Measurements from ENCODE around the gene GLP1R.

Gene GLP1R

DNA sequence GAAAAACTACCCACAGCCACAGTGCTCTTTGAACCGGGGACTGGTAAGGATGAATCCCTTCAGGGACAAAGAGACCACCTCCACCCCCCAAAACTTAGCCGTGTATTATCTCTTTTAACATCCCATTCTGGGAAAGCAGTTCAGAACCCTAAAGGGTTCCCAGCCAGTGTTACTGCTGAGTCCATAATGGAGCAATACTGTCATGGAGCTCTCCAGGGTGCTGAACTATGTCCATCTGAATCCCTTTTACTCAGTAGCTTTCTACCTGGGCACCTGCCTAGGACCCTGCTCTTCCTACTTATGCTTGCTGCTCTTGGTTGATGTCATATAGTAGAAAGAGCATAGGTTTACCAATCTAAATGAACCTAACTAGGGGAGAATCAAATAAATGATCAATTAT lies 88.7 kb downstream of the GLP1R start:
- H3K9me3 ChIP-seq (ENCODE audit: control insufficient read depth in 5 of 5, low read length in 5 of 5), result peaks cover 5 to 12% (median 6%) of the 10 kb centered on the region in 5 donors
- peaks cover 0 to 4% (median 0%) of the 10 kb centered on the region in 5 donors for H3K27me3 ChIP-seq (ENCODE audit: control insufficient read depth in 5 of 5, insufficient read depth in 4 of 5, low read length in 5 of 5)
- H3K9ac ChIP-seq (ENCODE audit: low read length in 5 of 5), result no peak overlapping the region
- H3K27ac ChIP-seq (ENCODE audit: low read depth, low read length), result no peak overlapping the region
- no peaks in the 10 kb centered on the region for H3K36me3 ChIP-seq (ENCODE audit: control insufficient read depth in 5 of 5, insufficient read depth in 5 of 5, low read length in 5 of 5)
- peaks cover 0 to 17% (median 0%) of the 10 kb centered on the region in 5 donors for H3K4me1 ChIP-seq (ENCODE audit: control insufficient read depth in 5 of 5, insufficient read depth in 5 of 5, low read length in 5 of 5)
- H3K4me3 ChIP-seq (ENCODE audit: low read depth in 1 of 5, low read length in 5 of 5), result no peak overlapping the region

Data from subcutaneous abdominal adipose tissue (tissue), 5 donors.